Neural progenitor cell (in vitro differentiated cells): ENCODE data around the gene SLC35F2. TPM values are rescaled to one million over a fixed set of nuclear protein-coding genes. Genes with fewer than 3 reads are reported as not detected.

ENCODE experiments used
- DNase-seq: peaks from one replicate; pipeline ENCODE4 v3.0.0-alpha.2; 2016; ENCODE audit warnings: low spot score
- H2AFZ ChIP-seq: fragments of 200-600 bp; sonication (generic); replicated peaks from 2 replicates; pipeline ENCODE4 v1.6.1; 2016; ENCODE audit warnings: antibody characterized with exemption
- H3F3A ChIP-seq: fragments of 200-600 bp; sonication (generic); 2 replicates; pipeline ENCODE4 v1.6.1; 2016; ENCODE audit warnings: antibody characterized with exemption, low read depth
- H3K27ac ChIP-seq: fragments of 200-600 bp; sonication (generic); 2 replicates; pipeline ENCODE4 v1.5.1; 2016; ENCODE audit warnings: mild to moderate bottlenecking
- H3K27me3 ChIP-seq: fragments of 200-600 bp; sonication (generic); 2 replicates; pipeline ENCODE4 v1.6.1; 2016; ENCODE audit warnings: mild to moderate bottlenecking, moderate library complexity
- H3K36me3 ChIP-seq: fragments of 200-600 bp; sonication (generic); 2 replicates; pipeline ENCODE4 v1.5.1; 2016
- H3K4me1 ChIP-seq: fragments of 200-600 bp; sonication (generic); 2 replicates; pipeline ENCODE4 v1.6.1; 2016; ENCODE audit warnings: mixed run types
- H3K4me2 ChIP-seq: fragments of 200-600 bp; sonication (generic); 2 replicates; pipeline ENCODE4 v1.6.1; 2016
- H3K4me3 ChIP-seq: fragments of 200-600 bp; sonication (generic); 2 replicates; pipeline ENCODE4 v1.5.1; 2016
- H3K79me2 ChIP-seq: fragments of 200-600 bp; sonication (generic); 2 replicates; pipeline ENCODE4 v1.6.1; 2016; ENCODE audit warnings: low read depth
- H3K9ac ChIP-seq: fragments of 200-600 bp; sonication (generic); 2 replicates; pipeline ENCODE4 v1.6.1; 2016
- H3K9me3 ChIP-seq: fragments of 200-600 bp; sonication (generic); 2 replicates; pipeline ENCODE4 v1.5.1; 2016; ENCODE audit warnings: low read depth
- H4K20me1 ChIP-seq: fragments of 200-600 bp; sonication (generic); 2 replicates; pipeline ENCODE4 v1.6.1; 2016; ENCODE audit warnings: low read depth
- H3K27ac Mint-ChIP-seq: 3 replicates; pipeline ENCODE4 v1.8.0; 2021; ENCODE audit warnings: mixed read lengths
- H3K27me3 Mint-ChIP-seq: 2 replicates; pipeline ENCODE4 v1.8.0; 2022; ENCODE audit warnings: low read depth, mild to moderate bottlenecking, inconsistent platforms, moderate library complexity, mixed read lengths; ENCODE audit not compliant: insufficient read depth
- H3K36me3 Mint-ChIP-seq: 3 replicates; pipeline ENCODE4 v1.8.0; 2021; ENCODE audit warnings: mixed read lengths
- H3K4me1 Mint-ChIP-seq: 3 replicates; pipeline ENCODE4 v1.8.0; 2021; ENCODE audit warnings: mixed read lengths
- H3K4me3 Mint-ChIP-seq: 3 replicates; pipeline ENCODE4 v1.8.0; 2021; ENCODE audit warnings: mild to moderate bottlenecking, moderate library complexity, mixed read lengths
- H3K9me3 Mint-ChIP-seq: 3 replicates; pipeline ENCODE4 v1.8.0; 2020; ENCODE audit warnings: mixed read lengths
- EZH2 ChIP-seq: fragments of 200-600 bp; sonication (generic); IDR thresholded peaks from 2 replicates; pipeline ENCODE4 v1.6.1; 2017; ENCODE audit warnings: antibody characterized with exemption, mild to moderate bottlenecking, moderate library complexity
- EZH2phosphoT487 ChIP-seq: fragments of 200-600 bp; sonication (generic); IDR thresholded peaks from 2 replicates; pipeline ENCODE4 v1.6.1; 2017; ENCODE audit warnings: antibody characterized with exemption
- total RNA-seq: library from RNA; depleted of rRNA; stranded (reverse); fragments of >200 nt; gene quantifications from 2 replicates; pipeline ENCODE4 v1.2.3, GENCODE V29; 2015; ENCODE audit warnings: low replicate concordance
- TF ChIP-seq, protein P1 (sequence below): fragments of 200-600 bp; sonication (generic); IDR thresholded peaks from 2 replicates; pipeline ENCODE4 v1.5.1; 2017; ENCODE audit warnings: antibody characterized with exemption, mild to moderate bottlenecking

Gene SLC35F2
- total RNA-seq, 1 donor from 2014 or later = 9.8 TPM

DNA sequence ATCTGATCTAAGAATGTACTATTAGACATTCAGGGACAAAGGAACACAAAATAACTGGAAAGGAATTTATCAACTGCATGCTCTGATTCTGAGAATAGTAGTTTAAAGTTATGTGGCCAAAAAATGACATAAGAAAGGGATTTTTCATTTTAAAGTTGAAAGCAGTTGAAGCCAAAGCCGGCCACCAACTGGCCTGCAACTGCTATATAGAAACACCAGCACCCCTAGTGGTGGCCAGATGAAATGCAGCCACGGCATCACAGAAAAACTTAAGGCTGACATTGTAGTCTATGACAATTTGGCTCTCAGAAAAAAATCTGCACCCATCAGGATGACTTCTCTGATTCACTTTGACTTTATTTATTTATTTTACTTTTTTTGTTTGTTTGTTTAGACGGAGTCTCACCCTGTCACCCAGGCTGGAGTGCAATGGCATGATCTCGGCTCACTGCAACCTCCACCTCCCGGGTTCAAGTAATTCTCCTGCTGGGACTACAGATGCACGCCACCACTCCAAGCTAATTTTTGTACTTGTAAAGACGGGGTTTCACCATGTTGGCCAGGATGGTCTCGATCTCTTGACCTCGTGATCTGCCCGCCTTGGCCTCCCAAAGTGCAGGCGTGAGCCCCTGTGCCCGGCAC, 59.2 kb downstream of the SLC35F2 start:
- no peaks in the 10 kb centered on the region for H3K36me3 ChIP-seq
- Mint-ChIP-seq H3K9me3 (no peaks in the 10 kb centered on the region), H3K27ac (no peak overlapping the region), H3K4me3 (no peak overlapping the region), H3K36me3 (no peaks in the 10 kb centered on the region), H3K4me1 (peaks cover 4% of the 10 kb centered on the region), H3K27me3 (no peaks in the 10 kb centered on the region)
- H3K4me1 ChIP-seq = no peaks in the 10 kb centered on the region
- H3K4me3 ChIP-seq = no peak overlapping the region
- no peak overlapping the region for H3K4me2 ChIP-seq
- no peak overlapping the region for H3K9ac ChIP-seq
- H2AFZ ChIP-seq = peak overlapping the region; percentile 12
- H3F3A ChIP-seq = no peaks in the 10 kb centered on the region
- H3K9me3 ChIP-seq = no peaks in the 10 kb centered on the region
- DNase-seq = peak; percentile 68
- H3K27me3 ChIP-seq = no peaks in the 10 kb centered on the region
- TF ChIP-seq EZH2 = no peak
- no peak for TF ChIP-seq EZH2phosphoT487
- TF ChIP-seq, protein P1, sequence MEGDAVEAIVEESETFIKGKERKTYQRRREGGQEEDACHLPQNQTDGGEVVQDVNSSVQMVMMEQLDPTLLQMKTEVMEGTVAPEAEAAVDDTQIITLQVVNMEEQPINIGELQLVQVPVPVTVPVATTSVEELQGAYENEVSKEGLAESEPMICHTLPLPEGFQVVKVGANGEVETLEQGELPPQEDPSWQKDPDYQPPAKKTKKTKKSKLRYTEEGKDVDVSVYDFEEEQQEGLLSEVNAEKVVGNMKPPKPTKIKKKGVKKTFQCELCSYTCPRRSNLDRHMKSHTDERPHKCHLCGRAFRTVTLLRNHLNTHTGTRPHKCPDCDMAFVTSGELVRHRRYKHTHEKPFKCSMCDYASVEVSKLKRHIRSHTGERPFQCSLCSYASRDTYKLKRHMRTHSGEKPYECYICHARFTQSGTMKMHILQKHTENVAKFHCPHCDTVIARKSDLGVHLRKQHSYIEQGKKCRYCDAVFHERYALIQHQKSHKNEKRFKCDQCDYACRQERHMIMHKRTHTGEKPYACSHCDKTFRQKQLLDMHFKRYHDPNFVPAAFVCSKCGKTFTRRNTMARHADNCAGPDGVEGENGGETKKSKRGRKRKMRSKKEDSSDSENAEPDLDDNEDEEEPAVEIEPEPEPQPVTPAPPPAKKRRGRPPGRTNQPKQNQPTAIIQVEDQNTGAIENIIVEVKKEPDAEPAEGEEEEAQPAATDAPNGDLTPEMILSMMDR = peak; percentile 94
- no peak overlapping the region for H3K27ac ChIP-seq
- no peaks in the 10 kb centered on the region for H3K79me2 ChIP-seq
- no peaks in the 10 kb centered on the region for H4K20me1 ChIP-seq

DNA sequence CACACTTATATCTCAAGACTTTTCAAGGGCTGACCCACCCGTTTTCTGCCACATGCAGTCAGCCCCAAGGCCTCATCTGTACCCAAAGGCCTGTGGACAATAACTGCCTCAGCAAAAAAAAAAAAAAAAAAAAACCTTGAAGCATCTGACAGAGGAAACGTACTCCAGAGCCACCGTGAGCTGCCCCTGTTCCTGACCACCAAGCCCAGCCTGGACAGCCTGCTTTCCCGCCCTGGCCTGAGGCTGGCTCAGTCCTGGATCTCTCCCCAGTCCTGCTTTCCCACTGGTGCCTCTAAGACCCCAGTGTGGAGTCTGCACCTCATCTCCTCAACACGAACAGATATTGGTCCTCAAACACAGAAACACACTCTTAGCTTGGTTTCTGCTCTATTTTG, 66.5 kb downstream of the SLC35F2 start:
- TF ChIP-seq, protein P1 = no peak
- TF ChIP-seq EZH2 (no peak), EZH2phosphoT487 (no peak)
- H3K4me2 ChIP-seq = no peak overlapping the region
- no peak overlapping the region for H2AFZ ChIP-seq
- H3K27ac ChIP-seq = no peak overlapping the region
- no peaks in the 10 kb centered on the region for H4K20me1 ChIP-seq
- H3K9ac ChIP-seq = no peak overlapping the region
- no peaks in the 10 kb centered on the region for H3K36me3 ChIP-seq
- Mint-ChIP-seq H3K27me3 (no peaks in the 10 kb centered on the region), H3K4me3 (no peak overlapping the region), H3K9me3 (no peaks in the 10 kb centered on the region), H3K4me1 (peaks cover 12% of the 10 kb centered on the region), H3K27ac (peak overlapping the region; percentile 63), H3K36me3 (no peaks in the 10 kb centered on the region)
- H3K79me2 ChIP-seq = no peaks in the 10 kb centered on the region
- H3F3A ChIP-seq = no peaks in the 10 kb centered on the region
- no peaks in the 10 kb centered on the region for H3K27me3 ChIP-seq
- DNase-seq = no peak
- H3K9me3 ChIP-seq = no peaks in the 10 kb centered on the region
- H3K4me3 ChIP-seq = no peak overlapping the region
- no peaks in the 10 kb centered on the region for H3K4me1 ChIP-seq

DNA sequence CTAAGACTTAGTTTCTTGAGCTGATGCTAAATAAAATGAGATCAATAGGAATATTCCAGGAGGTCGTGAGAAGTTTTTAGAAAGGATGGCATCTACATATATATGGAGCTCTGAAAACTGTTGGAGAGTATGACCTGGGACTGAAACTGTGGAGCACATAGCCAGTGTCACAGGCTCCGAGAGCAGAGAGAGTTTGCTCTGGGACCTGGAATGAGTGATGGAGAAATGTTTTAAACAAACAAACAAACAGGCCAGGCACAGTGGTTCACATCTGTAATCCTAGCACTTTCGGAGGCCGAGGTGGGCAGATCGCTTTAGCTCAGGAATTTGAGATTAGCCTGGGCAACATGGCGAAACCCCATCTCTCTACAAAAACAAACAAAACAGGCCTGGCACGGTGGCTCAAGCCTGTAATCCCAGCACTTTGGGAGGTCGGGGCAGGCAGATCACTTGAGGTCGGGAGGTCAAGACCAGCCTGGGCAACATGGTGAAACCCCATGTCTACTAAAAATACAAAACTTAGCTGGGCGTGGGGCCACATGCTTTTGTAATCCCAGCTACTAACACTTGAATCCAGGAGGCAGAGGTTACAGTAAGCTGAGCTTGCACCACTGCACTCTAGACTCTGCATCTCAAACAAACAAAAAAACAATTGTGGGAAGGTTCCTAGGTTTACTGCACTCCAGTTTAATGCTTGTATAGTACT, 67.1 kb downstream of the SLC35F2 start:
- Histone ChIP-seq H3K4me1 (no peaks in the 10 kb centered on the region), H3K9ac (no peak overlapping the region), H3K27me3 (no peaks in the 10 kb centered on the region), H3K4me2 (no peak overlapping the region), H3K79me2 (no peaks in the 10 kb centered on the region), H3K9me3 (no peaks in the 10 kb centered on the region), H3K27ac (no peak overlapping the region), H2AFZ (no peak overlapping the region), H3K36me3 (no peaks in the 10 kb centered on the region), H4K20me1 (no peaks in the 10 kb centered on the region), H3K4me3 (no peak overlapping the region), H3F3A (no peaks in the 10 kb centered on the region)
- Mint-ChIP-seq H3K4me1 (peaks cover 12% of the 10 kb centered on the region), H3K4me3 (no peak overlapping the region), H3K36me3 (no peaks in the 10 kb centered on the region), H3K27me3 (no peaks in the 10 kb centered on the region), H3K9me3 (no peaks in the 10 kb centered on the region), H3K27ac (no peak overlapping the region)
- DNase-seq = no peak
- TF ChIP-seq EZH2 (no peak), EZH2phosphoT487 (no peak)
- TF ChIP-seq, protein P1 = no peak
